ENCODE data around the gene UFL1. TPM values are rescaled to one million over a fixed set of nuclear protein-coding genes. Genes with fewer than 3 reads are reported as not detected.

The UFL1 gene
- total RNA-seq, 1 donor from 2014 or later: 27.3 TPM

- no peaks in the 10 kb centered on the region for H3K9me3 Mint-ChIP-seq
- H3K27ac Mint-ChIP-seq: no peak overlapping the region
- H3K4me3 Mint-ChIP-seq (ENCODE audit: low read depth): no peak overlapping the region
- peaks cover 16% of the 10 kb centered on the region for H3K27me3 Mint-ChIP-seq (ENCODE audit: low read depth)
- H3K36me3 Mint-ChIP-seq (ENCODE audit: low read depth): no peaks in the 10 kb centered on the region
- DNase-seq (ENCODE audit: low spot score): no peak
- no peaks in the 10 kb centered on the region for H3K4me1 Mint-ChIP-seq (ENCODE audit: low read depth)
- intact Hi-C loops (cut with micrococcal nuclease): no loop called here
Observed at GRCh38 chr6:96582436-96582835, 60.8 kb downstream of the UFL1 start.

- no peak overlapping the region for H3K4me3 Mint-ChIP-seq (ENCODE audit: low read depth)
- no peaks in the 10 kb centered on the region for H3K9me3 Mint-ChIP-seq
- no peaks in the 10 kb centered on the region for H3K36me3 Mint-ChIP-seq (ENCODE audit: low read depth)
- H3K27me3 Mint-ChIP-seq (ENCODE audit: low read depth): peaks cover 10% of the 10 kb centered on the region
- intact Hi-C loops (cut with micrococcal nuclease): no loop called here
- DNase-seq (ENCODE audit: low spot score): no peak
- H3K27ac Mint-ChIP-seq: no peak overlapping the region
- no peaks in the 10 kb centered on the region for H3K4me1 Mint-ChIP-seq (ENCODE audit: low read depth)
Observed at GRCh38 chr6:96604420-96604819, 82.8 kb downstream of the UFL1 start.

Other genes starting within 250 kb of the UFL1 start
- not detected in 2 replicates for gene FHL5, start 41.3 kb downstream of the UFL1 start, total RNA-seq

Data from activated T-helper 2 cell treated with anti-CD3 and anti-CD28 coated beads, Interferon-gamma antibody, Interleukin-2, Interleukin-4, amounts not matched to agents 10 μg/mL and 5 μg/mL and 100 μg/mL, durations not matched to agents 14 hours and 24 hours and 36 hours (primary cell).